ENCODE data around the gene TMED8. TPM values are rescaled to one million over a fixed set of nuclear protein-coding genes. Genes with fewer than 3 reads are reported as not detected.
A peak's percentile ranks its signal among the peaks of the same experiment; 100 is the strongest.
"Not testable (repeated sequence)": the region's sequence is repeated elsewhere in the genome, so short reads cannot be mapped to it uniquely, and the experiment has no call there.

TMED8 gene
- total RNA-seq, 1 experiment from 2014 or later = 27.8 TPM

DNA sequence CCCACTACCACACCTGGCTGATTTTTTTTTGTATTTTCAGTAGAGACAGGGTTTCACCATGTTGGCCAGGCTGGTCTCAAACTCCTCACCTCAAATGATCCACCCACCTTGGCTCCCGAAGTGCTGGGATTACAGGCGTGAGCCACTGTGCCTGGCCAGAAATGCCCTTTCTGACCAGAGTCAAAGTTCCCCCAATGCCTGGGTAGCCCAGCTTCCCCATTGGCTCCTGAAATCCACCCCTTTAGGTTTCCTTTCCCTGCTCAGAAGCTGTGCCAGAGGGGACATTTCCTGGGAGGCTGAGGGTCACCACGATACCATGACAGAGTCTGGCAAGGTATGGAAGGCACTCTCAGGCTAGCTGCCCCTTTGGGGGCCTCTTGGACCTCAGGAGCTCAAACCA is 52.6 kb downstream of the TMED8 start:
- DNase-seq (ENCODE audit: extremely low read depth, low read depth) = no peak

GRCh38 chr14:77323571-77323970 is 53.3 kb downstream of the TMED8 start:
- no peak for DNase-seq (ENCODE audit: extremely low read depth, low read depth)

DNA sequence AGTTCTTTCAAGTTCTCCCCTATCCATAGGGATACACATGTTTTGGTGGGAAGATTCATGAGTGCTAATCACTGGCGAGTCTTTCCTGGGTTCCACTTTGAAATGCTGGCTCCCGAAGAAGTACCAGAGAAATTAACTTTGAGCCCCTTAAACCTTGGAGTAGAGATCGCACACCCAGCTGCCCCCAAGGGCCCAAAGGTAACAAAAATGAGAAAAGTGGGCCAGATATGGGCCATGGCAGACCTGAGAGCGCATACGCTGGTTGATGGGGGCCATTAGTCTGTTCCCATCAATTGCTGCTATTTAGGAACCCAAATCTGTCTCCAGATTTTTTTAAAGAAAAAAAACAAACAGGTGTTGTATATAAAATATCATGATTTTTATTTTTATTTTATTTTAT is 53.9 kb downstream of the TMED8 start:
- no peak for DNase-seq (ENCODE audit: extremely low read depth, low read depth)

DNA sequence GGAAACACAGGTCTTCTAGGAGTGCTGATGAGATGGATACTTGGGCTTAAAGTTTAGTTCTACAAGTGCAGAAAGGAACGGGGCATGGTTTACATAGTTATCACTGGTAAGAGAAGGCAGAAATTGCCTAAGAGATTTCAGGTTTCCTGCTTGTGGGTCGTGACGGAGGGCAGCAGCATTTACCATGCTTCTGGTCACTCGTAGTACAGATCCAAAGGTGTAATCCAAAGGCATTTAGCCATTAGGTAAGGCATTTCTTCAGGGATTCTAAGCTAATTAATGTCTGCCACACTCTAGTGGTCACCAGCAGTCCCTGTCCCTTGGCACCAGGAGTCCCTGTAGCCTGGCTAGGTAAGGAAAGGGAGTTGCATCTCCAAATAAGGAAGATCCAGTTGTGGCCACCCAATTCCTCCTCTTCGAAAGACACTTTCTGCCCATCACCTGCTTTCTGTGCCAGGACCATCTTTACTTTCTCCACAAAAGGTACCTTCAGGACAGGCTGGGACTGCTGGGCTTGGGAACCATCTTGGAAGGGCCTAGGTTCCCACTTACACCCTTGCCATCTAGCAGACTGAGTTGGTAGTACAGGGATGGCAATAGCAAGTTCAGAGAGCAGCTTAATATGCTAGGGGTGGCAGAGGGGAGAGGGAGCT is 54.5 kb downstream of the TMED8 start:
- no peak for DNase-seq (ENCODE audit: extremely low read depth, low read depth)

DNA sequence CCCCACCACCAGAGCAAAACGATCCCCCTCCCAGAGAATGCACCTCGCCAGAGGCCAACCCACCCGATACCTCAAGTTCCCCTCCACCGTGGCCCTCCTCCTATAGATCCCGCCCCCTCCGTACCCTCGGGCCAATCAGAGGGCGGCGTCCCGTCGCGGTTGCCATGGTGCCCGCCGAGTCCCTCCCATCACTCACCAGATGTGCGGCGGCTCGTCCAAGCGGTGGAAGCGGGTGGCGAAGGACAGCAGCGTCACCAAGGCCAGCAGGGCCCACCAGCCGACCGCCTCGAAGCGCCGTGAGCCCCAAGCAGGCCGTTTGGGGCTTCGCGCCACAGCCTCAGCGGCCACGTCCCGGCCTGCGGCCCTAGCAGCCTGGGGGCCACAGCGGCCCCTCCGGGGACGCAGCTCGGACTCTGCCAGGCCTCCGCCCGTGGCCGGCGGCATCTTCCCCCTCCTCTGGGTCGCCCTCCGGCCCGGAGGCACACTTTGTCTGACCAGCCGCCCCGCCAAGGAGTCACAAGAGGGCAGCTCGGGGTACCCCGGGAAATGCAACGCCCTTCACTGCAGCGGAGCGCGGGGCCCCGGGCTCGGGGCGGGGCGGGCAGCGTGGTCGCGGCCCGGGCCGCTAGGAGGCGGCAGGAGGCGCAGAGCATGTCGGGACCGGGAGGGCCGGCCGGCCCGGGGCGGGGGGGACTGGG is 56.5 kb downstream of the TMED8 start, which contains the start of gene POMT2:
Gene POMT2, minus strand, starts transcription at position 646 of the 698 bp plus-strand sequence. Its CDS starts 202 bp downstream, at position 444.
- peak; percentile 91 for DNase-seq (ENCODE audit: extremely low read depth, low read depth)

- DNase-seq (ENCODE audit: extremely low read depth, low read depth) = no peak
Observed at GRCh38 chr14:77319422-77319821, 57.5 kb downstream of the TMED8 start.

DNA sequence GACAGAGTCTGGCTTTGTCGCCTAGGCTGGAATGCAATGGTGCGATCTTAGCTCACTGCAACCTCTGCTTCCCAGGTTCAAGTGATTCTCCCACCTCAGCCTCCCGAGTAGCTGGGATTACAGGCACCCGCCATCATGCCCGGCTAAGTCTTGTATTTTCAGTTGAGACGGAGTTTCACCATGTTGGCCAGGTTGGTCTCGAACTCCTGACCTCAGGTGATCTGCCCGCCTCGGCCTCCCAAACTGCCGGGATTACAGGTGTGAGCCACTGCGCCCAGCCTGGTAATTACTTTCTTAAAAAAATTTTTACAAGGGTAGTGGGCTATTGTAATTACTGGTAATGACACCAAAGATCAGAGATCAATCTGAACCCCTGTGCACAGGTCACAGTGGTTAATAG is 58.1 kb downstream of the TMED8 start:
- DNase-seq (ENCODE audit: extremely low read depth, low read depth) = not testable (repeated sequence)

GRCh38 chr14:77318006-77318553 is 58.8 kb downstream of the TMED8 start:
- no peak for DNase-seq (ENCODE audit: extremely low read depth, low read depth)

DNA sequence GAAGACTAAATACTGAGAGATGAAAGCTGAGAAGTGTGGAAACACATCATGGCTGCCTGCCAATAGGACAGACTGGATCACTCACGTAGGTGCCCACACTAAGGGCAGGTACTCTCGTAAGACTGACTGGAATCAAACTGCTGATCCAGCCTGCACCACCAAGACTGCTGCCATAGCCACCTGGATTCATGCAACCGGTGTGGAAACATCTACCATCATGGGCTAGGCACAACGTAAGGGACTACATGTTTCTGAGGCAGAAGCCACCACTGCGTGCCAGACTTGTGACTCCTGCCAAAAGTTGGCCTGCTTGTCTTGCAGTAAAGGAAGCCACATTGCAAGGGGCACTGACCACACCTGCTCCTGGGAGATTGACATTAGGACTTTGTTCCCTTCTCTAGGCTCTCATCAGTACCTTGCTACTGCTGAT is 60.0 kb downstream of the TMED8 start:
- no peak for DNase-seq (ENCODE audit: extremely low read depth, low read depth)

DNA sequence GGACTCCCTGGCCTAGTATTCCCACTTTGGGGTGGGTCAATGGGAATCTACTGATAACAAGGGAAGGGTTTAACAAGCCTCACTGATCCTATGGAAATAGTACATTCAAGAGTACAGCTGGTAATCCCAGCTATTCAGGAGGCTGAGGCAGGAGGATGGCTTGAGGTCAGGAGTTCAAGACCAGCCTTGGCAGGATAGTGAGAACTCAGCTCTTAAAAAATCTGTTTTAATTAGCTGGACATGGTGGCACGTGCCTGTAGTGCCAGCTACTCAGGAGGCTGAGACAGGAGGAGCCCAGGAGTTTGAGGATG is 60.7 kb downstream of the TMED8 start:
- no peak for DNase-seq (ENCODE audit: extremely low read depth, low read depth)

GRCh38 chr14:77314539-77315457 is 62.1 kb downstream of the TMED8 start:
- DNase-seq (ENCODE audit: extremely low read depth, low read depth) = no peak

DNA sequence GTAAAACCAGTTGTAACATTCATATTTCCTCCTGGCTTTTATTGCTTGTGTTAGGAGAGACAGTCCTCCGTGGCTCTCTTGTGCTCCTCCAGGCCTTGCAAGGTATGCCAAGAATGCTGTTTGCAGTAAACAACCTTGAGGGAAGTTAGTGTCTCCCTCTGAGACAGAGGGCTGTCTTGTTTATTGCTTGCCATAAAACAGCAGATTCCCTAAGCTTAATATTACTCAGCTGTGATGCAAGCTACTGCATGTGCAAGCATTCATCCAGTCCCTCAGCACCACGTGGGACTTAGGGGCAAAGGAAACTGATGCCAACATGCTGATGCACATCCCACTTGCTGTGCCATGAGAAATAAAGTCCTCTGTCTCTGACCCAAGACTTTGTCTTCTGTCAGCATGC is 62.9 kb downstream of the TMED8 start:
- no peak for DNase-seq (ENCODE audit: extremely low read depth, low read depth)

DNA sequence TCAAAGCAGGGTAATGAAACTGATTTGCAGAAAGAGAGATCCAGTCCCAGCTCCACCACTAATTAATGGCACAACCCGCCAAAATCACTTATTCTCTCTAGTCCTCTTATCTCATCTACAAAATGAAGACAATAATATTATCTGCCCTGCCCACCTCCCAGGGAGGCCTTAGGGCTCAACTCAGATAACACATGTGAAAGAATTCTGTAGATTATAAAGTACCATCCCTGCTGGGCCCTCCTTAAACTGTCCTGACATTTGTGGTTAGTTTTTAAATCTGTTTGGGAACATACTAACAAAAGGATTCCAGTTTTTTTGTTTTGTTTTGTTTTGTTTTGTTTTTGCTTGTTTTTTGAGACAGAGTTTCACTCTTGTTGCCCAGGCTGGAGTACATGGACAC is 63.5 kb downstream of the TMED8 start:
- DNase-seq (ENCODE audit: extremely low read depth, low read depth) = no peak

- no peak for DNase-seq (ENCODE audit: extremely low read depth, low read depth)
Observed at GRCh38 chr14:77311217-77311616, 65.7 kb downstream of the TMED8 start.

GRCh38 chr14:77310026-77310425 is 66.9 kb downstream of the TMED8 start:
- no peak for DNase-seq (ENCODE audit: extremely low read depth, low read depth)

DNA sequence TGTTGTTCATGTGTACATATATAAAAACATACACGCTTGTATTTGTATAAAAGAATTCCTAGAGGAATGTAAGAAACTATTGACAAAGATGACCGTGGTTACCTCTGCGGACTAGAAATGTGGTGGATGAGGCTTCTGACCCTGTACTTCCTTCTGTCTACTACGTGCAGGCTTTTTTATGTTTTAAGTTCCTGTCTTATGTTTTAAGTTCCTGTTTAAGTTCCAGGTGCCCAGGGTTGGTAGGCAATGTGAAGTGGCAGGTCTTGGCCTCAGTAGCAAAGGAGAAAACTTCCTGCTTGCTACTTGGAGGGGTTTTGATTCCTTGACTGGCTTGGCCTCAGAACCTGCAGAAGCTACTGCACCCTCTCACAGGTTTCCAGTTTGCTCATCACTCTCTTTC is 67.8 kb downstream of the TMED8 start:
- no peak for DNase-seq (ENCODE audit: extremely low read depth, low read depth)

DNA sequence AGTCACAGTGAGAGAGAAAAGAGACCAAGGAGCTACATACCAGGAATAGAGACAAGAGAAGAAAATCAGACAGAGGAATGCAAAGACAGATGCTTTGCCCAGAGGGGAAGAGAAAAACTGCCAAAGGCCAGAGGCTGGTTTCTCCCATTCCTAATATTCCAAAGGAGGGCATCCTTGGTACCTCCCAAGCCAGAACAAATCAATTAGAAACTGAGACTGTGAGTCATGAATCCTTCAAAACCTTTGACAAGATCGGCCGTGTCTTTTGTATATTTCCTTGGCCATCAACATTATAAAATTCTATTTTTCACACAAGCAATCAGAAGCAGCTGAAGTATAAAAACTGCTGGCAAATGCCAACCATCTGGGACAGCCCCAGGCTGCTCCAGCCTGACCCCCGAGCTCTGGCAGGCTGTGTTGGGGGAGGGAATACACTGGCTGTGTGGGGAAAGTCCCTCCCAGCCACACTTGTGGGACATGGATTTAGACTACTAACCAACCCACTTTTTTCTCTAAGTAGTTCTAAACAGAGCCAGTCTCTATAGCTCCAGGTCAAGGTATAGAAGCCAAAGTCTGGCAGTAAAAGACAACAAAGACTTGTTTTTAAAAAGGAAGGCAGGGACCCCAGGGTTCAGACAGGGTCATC is 69.9 kb downstream of the TMED8 start:
- no peak for DNase-seq (ENCODE audit: extremely low read depth, low read depth)

GRCh38 chr14:77306416-77306815 is 70.5 kb downstream of the TMED8 start:
- no peak for DNase-seq (ENCODE audit: extremely low read depth, low read depth)

DNA sequence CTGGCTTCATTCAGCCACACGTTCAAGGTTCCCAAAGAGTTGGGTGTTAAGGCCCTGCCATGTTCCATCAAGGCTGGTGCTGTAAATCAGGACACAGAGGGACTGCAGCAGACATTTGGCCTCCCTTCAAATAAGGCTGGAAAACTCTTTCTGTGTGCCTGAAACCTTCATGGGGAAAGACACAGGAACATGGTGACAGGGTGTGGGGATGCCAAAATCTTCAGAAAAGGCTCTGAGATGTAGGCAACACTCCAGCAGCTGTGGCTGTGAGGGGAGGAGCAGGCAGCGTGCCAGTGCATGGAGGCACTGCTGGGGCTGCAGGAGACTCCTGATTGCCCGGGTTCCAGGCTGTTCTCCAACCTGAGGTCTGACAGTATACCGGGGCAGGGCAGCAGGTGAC is 71.2 kb downstream of the TMED8 start:
- no peak for DNase-seq (ENCODE audit: extremely low read depth, low read depth)

- DNase-seq (ENCODE audit: extremely low read depth, low read depth) = peak; percentile 88
Observed at GRCh38 chr14:77303417-77304156, 73.3 kb downstream of the TMED8 start.

Measured in NCI-H460 (cell line).